ENCODE results near the gene UGT1A6.

UGT1A6 gene

DNA sequence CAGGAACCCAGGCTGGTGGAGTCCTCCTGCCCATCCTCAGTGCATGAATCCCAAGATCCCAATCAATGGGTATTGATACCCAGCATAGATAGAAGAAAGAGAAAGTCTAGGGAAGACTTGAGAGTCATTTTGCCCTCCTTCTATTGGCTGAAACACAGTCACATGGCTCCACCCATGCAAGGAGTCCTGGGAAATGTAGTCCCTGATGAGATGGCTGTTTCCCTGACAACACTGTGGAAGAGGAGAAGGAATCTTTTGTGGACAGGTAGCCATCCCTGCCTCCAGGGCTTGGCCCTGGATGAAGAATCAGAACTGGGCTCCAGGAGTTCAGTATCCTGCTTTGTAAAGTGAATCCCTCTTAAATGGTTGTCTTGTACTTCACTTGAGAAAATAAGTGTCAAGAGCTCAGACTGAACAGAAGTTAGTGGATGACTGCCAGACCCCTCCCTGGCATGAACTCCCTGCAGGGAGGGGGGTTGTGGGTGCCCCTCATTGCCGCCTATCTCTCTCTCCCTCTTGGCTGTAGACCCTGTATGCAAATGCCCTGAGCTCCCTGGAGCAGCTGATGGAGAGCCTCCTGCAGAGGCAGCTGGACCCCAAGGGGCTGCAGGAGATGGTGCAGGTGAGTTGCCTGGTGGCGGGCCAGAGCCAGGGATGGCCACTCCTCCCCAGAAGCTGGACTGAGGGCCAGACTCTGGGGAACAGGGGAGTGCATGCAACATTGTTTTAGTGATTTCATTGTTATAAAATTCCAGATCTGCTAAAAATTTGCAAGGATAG lies 121.6 kb downstream of the UGT1A6 start:
- TF ChIP-seq, protein P1, sequence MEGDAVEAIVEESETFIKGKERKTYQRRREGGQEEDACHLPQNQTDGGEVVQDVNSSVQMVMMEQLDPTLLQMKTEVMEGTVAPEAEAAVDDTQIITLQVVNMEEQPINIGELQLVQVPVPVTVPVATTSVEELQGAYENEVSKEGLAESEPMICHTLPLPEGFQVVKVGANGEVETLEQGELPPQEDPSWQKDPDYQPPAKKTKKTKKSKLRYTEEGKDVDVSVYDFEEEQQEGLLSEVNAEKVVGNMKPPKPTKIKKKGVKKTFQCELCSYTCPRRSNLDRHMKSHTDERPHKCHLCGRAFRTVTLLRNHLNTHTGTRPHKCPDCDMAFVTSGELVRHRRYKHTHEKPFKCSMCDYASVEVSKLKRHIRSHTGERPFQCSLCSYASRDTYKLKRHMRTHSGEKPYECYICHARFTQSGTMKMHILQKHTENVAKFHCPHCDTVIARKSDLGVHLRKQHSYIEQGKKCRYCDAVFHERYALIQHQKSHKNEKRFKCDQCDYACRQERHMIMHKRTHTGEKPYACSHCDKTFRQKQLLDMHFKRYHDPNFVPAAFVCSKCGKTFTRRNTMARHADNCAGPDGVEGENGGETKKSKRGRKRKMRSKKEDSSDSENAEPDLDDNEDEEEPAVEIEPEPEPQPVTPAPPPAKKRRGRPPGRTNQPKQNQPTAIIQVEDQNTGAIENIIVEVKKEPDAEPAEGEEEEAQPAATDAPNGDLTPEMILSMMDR (IDR thresholded peaks at IDR 0.05; ENCODE audit: control insufficient read depth, extremely low read depth, insufficient read depth) = no peak
- no peak for DNase-seq (ENCODE audit: low read depth)
- H3K4me3 ChIP-seq (ENCODE audit: low read depth, low read length) = no peak overlapping the region

DNA sequence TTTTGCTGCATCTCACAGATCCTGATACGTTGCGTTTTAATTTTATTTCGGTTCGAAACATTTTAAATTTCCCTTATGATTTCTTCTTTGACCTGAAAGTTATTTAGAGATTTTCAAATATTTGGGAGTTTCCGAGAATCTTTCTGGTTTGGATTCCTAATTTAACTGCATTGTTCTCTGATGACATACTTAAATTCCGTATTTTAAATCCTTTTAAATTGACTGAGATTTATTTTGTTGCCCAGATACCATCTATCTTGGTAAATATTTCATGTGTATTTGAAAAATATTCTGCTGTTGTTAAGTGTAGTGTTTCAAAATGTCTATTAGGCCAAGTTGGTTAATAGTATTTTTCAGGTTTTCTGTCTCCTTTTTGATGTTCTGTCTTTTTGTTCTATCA lies 123.2 kb downstream of the UGT1A6 start:
- no peak for DNase-seq (ENCODE audit: low read depth)
- H3K4me3 ChIP-seq (ENCODE audit: low read depth, low read length) = no peak overlapping the region
- TF ChIP-seq, protein P1 (IDR thresholded peaks at IDR 0.05; ENCODE audit: control insufficient read depth, extremely low read depth, insufficient read depth) = no peak

DNA sequence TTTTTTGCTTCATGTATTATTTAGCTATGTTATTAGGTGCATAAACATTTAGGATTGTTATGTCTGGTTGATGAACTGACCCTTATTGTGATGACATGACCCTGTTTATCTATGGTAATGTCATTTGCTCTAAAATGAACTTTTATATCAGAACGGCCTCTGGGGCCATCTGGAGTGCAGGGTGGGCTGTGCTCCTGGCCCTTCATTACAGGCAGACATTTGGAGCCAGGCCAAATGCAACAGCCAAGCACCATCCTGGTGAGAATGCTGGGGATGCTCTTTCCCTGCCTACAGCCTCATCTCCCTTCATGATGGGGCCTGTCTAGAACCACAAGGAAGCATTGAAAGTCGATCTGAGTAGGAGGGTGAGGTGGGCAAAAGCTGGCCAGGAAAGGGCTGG lies 123.6 kb downstream of the UGT1A6 start:
- TF ChIP-seq, protein P1 (IDR thresholded peaks at IDR 0.05; ENCODE audit: control insufficient read depth, extremely low read depth, insufficient read depth) = no peak
- no peak overlapping the region for H3K4me3 ChIP-seq (ENCODE audit: low read depth, low read length)
- no peak for DNase-seq (ENCODE audit: low read depth)

DNA sequence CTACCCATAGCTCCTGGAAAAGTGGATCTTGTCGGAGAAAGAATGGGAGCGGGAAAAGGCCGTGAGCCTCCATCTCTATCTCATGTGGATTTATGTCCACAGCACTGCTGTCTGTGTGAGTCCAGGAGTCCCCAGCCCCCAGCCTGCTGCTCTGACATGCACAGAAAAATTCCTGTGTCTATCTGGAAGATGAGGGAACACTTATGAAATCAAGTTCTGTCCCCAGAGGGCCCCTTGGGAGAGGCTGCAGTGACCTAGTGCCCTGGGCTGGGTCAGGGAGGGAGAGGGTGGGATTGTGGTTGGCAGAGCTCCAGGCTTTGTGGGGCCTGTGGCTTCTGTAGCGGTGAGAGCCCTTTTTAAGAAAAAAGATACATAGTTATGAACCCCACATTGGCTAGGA lies 124.1 kb downstream of the UGT1A6 start:
- H3K4me3 ChIP-seq (ENCODE audit: low read depth, low read length) = no peak overlapping the region
- TF ChIP-seq, protein P1 (IDR thresholded peaks at IDR 0.05; ENCODE audit: control insufficient read depth, extremely low read depth, insufficient read depth) = no peak
- no peak for DNase-seq (ENCODE audit: low read depth)

DNA sequence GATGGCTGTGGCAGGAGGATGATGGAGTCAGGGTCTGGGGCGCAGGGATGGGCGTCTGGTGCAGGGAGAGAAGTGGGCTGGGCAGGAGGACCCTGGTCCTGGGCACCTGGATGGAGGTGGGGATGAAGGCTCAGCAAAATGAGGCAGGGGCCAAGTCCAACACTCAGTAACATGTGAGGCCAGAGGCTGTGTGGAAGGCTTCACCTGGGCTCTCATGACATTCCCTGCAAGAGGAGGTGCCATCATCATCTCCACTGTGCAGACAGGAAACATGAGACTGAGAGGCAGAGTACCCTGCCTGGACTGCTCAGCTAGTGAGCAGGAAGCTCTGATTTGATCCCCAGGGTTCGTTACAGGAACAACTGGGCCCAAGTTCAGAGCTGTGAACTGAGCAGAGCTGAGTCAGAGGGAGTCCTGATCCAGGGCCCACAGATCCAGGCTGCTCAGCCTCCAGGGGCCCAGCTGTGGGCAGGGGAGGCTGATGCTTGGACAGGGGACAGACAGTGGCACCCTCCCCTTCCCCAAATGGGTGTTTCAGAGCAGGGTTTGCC lies 124.7 kb downstream of the UGT1A6 start:
- H3K4me3 ChIP-seq (ENCODE audit: low read depth, low read length) = no peak overlapping the region
- no peak for DNase-seq (ENCODE audit: low read depth)
- TF ChIP-seq, protein P1 (IDR thresholded peaks at IDR 0.05; ENCODE audit: control insufficient read depth, extremely low read depth, insufficient read depth) = no peak

DNA sequence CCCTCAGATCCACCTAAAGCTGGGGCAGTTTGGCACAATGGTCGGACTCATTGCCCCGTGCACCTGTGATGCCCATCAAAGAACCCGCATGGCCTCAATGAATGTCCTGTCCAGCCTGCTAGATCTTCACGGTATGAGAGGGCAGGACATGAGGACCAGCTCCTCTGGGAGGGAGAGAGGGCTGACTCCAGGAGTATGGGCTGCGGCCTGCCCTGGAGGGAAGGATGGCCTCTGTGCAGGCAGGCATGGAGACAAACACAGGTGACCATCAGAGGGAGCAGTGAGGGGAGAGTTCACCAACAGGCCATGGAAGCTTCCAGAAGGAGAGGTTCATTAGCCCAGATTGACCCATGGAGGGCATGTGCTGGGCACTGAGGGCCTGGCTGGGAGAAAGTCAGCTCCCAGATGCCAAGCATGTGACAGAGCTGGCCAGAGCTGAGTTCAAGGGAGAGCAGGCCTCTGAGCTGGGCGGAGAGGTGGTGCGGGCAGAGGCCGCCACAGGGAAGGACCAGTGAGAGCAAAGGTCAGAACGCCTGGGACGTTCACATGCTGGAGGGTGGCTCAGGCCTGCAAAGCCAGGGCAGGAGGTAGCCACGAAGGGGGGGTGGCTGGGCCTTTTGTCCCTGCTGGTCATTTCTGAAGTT lies 125.4 kb downstream of the UGT1A6 start:
- TF ChIP-seq, protein P1 (IDR thresholded peaks at IDR 0.05; ENCODE audit: control insufficient read depth, extremely low read depth, insufficient read depth) = no peak
- DNase-seq (ENCODE audit: low read depth) = no peak
- H3K4me3 ChIP-seq (ENCODE audit: low read depth, low read length) = no peak overlapping the region
